ENCODE data around the gene TYMS.
"Not testable (repeated sequence)": the region's sequence is repeated elsewhere in the genome, so short reads cannot be mapped to it uniquely, and the experiment has no call there.

The TYMS gene

DNA sequence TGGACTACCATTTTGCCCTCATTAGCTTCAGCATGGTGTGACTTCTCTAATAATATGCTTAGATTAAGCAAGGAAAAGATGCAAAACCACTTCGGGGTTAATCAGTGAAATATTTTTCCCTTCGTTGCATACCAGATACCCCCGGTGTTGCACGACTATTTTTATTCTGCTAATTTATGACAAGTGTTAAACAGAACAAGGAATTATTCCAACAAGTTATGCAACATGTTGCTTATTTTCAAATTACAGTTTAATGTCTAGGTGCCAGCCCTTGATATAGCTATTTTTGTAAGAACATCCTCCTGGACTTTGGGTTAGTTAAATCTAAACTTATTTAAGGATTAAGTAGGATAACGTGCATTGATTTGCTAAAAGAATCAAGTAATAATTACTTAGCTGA, 16.3 kb downstream of the TYMS start:
- H3K4me1 ChIP-seq (ENCODE audit: insufficient read depth, low read length): peaks cover 3% of the 10 kb centered on the region
- no peak overlapping the region for H2AFZ ChIP-seq (ENCODE audit: low read depth, low read length)
- H3K4me3 ChIP-seq (ENCODE audit: low read length): no peak overlapping the region
- peaks cover 54% of the 10 kb centered on the region for H3K36me3 ChIP-seq (ENCODE audit: insufficient read depth, low read length)
- H3K27me3 ChIP-seq (ENCODE audit: insufficient read depth, low read length): no peaks in the 10 kb centered on the region
- no peaks in the 10 kb centered on the region for H3K9me3 ChIP-seq (ENCODE audit: low read length)

DNA sequence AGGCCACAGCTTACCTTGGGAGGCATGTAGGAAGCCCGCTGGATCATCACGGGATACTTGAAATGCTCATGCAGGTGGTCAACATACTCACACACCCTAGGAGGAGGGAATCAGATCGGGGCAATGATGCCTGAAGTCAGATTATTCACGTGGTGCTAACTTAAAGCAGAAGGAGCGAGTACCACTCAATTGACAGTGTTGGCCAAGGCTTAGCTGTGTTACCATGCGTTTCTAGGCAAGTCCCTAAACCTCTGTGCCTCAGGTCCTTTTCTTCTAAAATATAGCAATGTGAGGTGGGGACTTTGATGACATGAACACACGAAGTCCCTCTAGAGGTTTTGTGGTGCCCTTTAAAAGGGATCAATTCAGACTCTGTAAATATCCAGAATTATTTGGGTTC, 17.9 kb downstream of the TYMS start:
- Histone ChIP-seq H3K9me3 (ENCODE audit: low read length) (no peaks in the 10 kb centered on the region), H3K4me3 (ENCODE audit: low read length) (no peak overlapping the region), H2AFZ (ENCODE audit: low read depth, low read length) (no peak overlapping the region), H3K27me3 (ENCODE audit: insufficient read depth, low read length) (no peaks in the 10 kb centered on the region), H3K4me1 (ENCODE audit: insufficient read depth, low read length) (peaks cover 3% of the 10 kb centered on the region), H3K36me3 (ENCODE audit: insufficient read depth, low read length) (peaks cover 41% of the 10 kb centered on the region)

DNA sequence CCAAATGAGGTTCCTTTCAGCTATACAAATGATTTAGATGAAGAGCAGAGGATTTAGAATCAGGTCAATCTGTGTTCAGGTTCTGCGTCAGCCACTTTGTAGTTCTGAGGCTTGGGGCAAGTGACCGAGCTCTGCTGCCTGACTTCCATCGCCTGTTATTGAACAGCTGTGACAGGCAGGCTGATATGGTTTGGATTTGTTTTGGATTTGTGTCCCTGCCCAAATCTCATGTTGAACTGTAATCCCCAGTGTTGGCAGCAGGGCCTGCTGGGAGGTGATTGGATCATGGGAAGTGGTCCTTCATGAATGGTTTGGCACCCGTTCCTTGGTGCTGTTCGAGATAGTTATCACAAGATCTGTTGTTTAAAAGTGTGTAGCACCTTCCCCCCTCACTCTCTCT, 18.6 kb downstream of the TYMS start:
- Histone ChIP-seq H3K4me1 (ENCODE audit: insufficient read depth, low read length) (peaks cover 3% of the 10 kb centered on the region), H3K36me3 (ENCODE audit: insufficient read depth, low read length) (peaks cover 33% of the 10 kb centered on the region), H2AFZ (ENCODE audit: low read depth, low read length) (no peak overlapping the region), H3K4me3 (ENCODE audit: low read length) (no peak overlapping the region), H3K9me3 (ENCODE audit: low read length) (no peaks in the 10 kb centered on the region), H3K27me3 (ENCODE audit: insufficient read depth, low read length) (no peaks in the 10 kb centered on the region)

DNA sequence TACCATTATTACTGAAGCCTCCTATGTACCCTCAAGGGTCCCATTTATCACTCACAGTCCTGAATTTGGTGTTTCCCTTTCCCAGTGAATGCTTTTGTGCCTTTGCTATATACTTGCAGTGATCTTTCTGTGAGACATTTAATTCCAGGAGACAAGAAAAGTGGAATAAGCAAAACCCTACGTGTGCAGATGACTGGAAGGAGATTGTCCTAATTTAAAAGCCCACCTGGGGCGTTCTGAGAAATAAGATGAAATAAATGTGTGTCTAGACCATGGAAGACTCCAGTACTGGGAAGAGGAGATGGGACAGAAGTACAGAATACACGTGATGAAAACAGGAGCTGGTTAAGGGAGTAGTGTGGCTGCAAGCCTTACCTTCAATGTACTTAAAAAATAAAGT, 19.3 kb downstream of the TYMS start:
- no peak overlapping the region for H3K4me3 ChIP-seq (ENCODE audit: low read length)
- H3K36me3 ChIP-seq (ENCODE audit: insufficient read depth, low read length): peaks cover 29% of the 10 kb centered on the region
- no peaks in the 10 kb centered on the region for H3K9me3 ChIP-seq (ENCODE audit: low read length)

DNA sequence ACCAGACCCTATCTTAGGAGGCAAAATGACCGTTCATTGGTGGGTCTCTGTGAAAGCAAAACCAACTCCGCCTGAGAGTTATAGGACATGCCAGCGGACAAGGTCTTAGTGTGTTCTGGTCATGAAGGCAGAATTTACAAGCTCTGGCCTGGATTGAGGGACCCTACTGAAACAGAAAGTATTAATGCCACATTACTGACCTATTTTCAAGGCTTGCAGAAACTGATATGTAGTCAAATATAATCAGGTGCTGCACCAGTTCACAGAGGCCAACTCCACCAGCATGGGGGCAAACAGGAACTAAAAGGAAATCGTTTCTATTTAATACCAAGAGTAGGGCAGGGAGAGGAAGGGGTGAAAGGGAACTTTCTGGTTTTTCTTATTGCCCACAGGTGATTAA, 19.7 kb downstream of the TYMS start:
- Histone ChIP-seq H3K27me3 (ENCODE audit: insufficient read depth, low read length) (no peaks in the 10 kb centered on the region), H3K9me3 (ENCODE audit: low read length) (no peaks in the 10 kb centered on the region), H2AFZ (ENCODE audit: low read depth, low read length) (no peak overlapping the region), H3K4me1 (ENCODE audit: insufficient read depth, low read length) (peaks cover 3% of the 10 kb centered on the region), H3K36me3 (ENCODE audit: insufficient read depth, low read length) (peaks cover 26% of the 10 kb centered on the region), H3K4me3 (ENCODE audit: low read length) (no peak overlapping the region)

More for the DNA sequence above, 19.3 kb downstream of the TYMS start:
- Histone ChIP-seq H3K4me1 (ENCODE audit: insufficient read depth, low read length) (peaks cover 3% of the 10 kb centered on the region), H3K27me3 (ENCODE audit: insufficient read depth, low read length) (no peaks in the 10 kb centered on the region), H2AFZ (ENCODE audit: low read depth, low read length) (no peak overlapping the region)

DNA sequence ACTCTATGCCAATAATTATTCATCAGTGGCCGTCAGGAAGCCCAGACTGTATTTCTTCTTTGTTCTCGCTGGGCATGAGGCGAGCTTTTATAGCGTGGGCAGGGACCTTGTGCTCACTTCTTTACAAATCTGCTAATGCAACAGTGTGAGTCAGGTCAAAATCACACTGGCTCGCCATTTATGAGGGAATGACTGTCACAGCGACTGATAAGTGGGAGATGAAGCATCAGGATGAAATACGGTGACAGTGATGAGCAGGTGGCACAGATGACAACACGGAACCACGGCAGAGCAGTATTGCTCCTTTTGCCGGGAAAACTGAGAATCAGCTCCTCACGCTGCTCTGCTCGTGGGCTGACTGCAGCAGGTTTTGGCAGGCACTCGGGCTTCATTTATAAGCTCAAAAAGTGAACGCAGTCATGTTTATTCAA, 20.5 kb downstream of the TYMS start:
- Histone ChIP-seq H3K36me3 (ENCODE audit: insufficient read depth, low read length) (peaks cover 19% of the 10 kb centered on the region), H3K9me3 (ENCODE audit: low read length) (no peaks in the 10 kb centered on the region), H3K4me1 (ENCODE audit: insufficient read depth, low read length) (peaks cover 3% of the 10 kb centered on the region), H3K27me3 (ENCODE audit: insufficient read depth, low read length) (no peaks in the 10 kb centered on the region), H3K4me3 (ENCODE audit: low read length) (no peak overlapping the region), H2AFZ (ENCODE audit: low read depth, low read length) (no peak overlapping the region)

DNA sequence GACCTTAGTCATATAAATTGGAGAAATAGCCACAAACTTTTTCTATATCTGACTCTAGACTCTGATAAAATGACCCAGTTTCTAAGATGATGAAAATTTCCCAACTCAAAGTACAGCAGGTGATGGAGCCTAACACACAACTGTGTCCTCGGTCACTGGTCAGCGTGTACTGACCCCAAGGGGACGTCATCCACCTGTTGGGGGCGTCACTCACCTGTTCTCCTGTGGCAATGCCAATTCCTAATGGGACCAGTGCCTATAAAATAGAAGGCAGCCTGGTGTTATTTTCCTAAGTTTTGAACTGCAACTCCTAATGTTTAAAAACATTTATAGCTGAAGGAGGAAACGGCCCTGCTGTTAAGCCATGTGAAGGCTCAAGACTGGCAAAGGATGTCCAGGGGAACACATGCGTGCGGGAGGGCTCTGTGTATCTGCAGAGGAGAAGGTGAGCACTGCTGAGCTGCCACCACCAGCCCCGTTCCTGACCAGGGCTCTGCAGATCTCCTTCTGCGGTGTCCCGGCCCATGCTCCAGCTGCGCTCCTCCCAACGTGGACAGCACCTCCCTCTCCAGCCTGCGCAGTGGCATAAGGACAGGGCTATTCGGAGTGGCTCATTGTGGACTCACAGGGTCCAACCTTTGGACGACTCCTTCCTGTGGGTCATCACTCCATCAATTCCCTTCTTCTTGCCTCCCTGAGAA, 21.2 kb downstream of the TYMS start:
- H3K4me3 ChIP-seq (ENCODE audit: low read length): no peak overlapping the region
- peaks cover 14% of the 10 kb centered on the region for H3K36me3 ChIP-seq (ENCODE audit: insufficient read depth, low read length)
- H2AFZ ChIP-seq (ENCODE audit: low read depth, low read length): no peak overlapping the region
- peaks cover 3% of the 10 kb centered on the region for H3K4me1 ChIP-seq (ENCODE audit: insufficient read depth, low read length)
- no peaks in the 10 kb centered on the region for H3K27me3 ChIP-seq (ENCODE audit: insufficient read depth, low read length)
- no peaks in the 10 kb centered on the region for H3K9me3 ChIP-seq (ENCODE audit: low read length)

DNA sequence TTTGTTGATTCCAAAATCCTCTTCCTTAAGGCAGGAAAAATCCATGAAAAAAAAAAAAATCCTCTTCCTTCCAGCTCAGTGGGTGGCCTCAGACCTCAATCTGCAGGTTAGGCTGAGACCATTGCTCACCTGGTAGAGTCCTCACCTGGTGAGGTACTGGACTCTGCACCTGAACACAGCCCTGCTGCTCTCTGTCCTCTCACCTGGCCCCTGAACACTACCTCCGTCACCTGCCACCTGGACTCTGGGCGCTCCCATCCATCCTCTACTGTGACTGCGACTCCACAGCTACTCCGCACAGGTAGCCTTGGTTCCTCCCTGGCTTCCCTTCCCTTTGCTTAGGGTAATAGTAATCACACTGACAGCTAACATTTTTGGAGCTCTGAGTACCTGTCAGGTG, 22.1 kb downstream of the TYMS start:
- H2AFZ ChIP-seq (ENCODE audit: low read depth, low read length): no peak overlapping the region

DNA sequence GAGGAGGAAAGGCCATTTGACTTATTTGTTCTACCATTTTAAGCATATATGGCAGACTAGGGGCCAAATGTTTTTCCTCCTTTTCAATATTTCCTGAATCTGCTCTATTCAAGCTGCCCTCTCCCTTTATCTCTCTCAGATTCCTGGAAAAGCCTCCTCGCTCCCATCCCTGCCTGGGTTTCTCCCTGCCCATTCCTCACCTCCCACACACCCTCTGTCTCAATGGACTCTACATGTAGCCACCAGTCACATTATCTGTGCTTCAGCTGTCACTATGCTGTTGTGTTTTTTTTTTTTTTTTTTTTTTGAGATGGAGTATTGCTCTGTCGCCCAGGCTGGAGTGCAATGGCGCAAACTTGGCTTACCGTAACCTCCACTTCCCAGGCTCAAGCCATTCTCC, 22.9 kb downstream of the TYMS start:
- Histone ChIP-seq H3K9me3 (ENCODE audit: low read length) (no peaks in the 10 kb centered on the region), H3K4me3 (ENCODE audit: low read length) (no peak overlapping the region), H2AFZ (ENCODE audit: low read depth, low read length) (no peak overlapping the region), H3K36me3 (ENCODE audit: insufficient read depth, low read length) (no peaks in the 10 kb centered on the region), H3K4me1 (ENCODE audit: insufficient read depth, low read length) (peaks cover 3% of the 10 kb centered on the region), H3K27me3 (ENCODE audit: insufficient read depth, low read length) (no peaks in the 10 kb centered on the region)

More for the DNA sequence above, 22.1 kb downstream of the TYMS start:
- H3K4me1 ChIP-seq (ENCODE audit: insufficient read depth, low read length): peaks cover 3% of the 10 kb centered on the region
- H3K9me3 ChIP-seq (ENCODE audit: low read length): no peaks in the 10 kb centered on the region
- no peaks in the 10 kb centered on the region for H3K27me3 ChIP-seq (ENCODE audit: insufficient read depth, low read length)
- no peak overlapping the region for H3K4me3 ChIP-seq (ENCODE audit: low read length)
- peaks cover 6% of the 10 kb centered on the region for H3K36me3 ChIP-seq (ENCODE audit: insufficient read depth, low read length)

DNA sequence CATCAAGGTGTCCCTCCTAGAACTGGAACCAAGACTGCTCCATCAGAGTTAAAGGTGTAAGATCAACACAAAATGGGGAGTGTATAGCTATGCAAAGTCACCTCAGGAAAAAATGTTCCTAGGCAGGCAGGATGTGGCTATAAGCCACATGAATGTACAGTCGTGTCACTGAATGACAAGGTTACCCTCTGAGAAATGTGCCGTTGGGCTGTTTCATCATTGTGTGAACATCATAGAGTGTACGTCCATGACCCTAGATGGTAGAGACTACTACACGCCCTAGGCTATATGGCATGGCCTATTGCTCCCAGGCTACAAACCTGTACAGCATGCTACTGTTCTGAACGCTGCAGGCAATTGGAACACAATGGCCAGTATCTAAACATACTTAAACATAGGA, 24.5 kb downstream of the TYMS start:
- Histone ChIP-seq H3K4me1 (ENCODE audit: insufficient read depth, low read length) (peaks cover 15% of the 10 kb centered on the region), H3K36me3 (ENCODE audit: insufficient read depth, low read length) (no peaks in the 10 kb centered on the region), H3K4me3 (ENCODE audit: low read length) (no peak overlapping the region), H3K9me3 (ENCODE audit: low read length) (no peaks in the 10 kb centered on the region), H2AFZ (ENCODE audit: low read depth, low read length) (no peak overlapping the region), H3K27me3 (ENCODE audit: insufficient read depth, low read length) (no peaks in the 10 kb centered on the region)

DNA sequence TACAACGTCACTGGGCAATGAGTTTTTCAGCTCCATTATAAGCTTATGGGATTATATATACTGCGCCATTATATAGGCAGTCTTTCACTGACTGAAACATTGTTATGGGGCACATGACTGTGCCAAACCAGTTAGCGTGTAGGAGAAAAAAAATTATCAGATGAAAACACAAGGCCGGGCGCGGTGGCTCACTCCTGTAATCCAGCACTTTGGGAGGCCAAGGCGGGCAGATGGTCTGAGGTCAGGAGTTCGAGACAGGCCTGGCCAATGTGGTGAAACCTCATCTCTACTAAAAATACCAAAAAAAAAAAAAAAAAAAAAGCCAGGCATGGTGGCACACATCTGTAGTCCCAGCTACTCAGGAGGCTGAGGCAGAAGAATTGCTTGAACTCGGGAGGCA, 25.0 kb downstream of the TYMS start:
- not testable (repeated sequence) for H2AFZ ChIP-seq (ENCODE audit: low read depth, low read length); H3K9me3 ChIP-seq (ENCODE audit: low read length); H3K27me3 ChIP-seq (ENCODE audit: insufficient read depth, low read length); H3K36me3 ChIP-seq (ENCODE audit: insufficient read depth, low read length); H3K4me3 ChIP-seq (ENCODE audit: low read length)
- H3K4me1 ChIP-seq (ENCODE audit: insufficient read depth, low read length): peaks cover 15% of the 10 kb centered on the region

DNA sequence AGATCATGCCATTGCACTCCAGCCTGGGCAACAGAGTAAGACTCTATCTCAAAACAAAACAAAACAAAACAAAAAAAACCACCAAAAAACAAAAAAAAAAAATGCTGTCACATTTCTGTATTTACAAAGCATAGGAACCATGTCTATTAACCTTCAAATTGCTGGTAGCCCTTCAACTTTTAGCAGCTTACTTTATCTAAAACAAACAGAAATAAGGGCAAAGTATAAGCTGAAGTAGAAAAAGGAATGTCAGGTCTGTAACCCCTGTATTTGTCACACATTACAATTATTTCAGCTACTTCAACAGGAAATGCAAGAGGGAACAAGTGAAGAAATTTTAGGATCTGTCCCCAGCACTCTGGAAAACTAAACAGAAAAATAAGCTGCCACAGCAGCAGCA, 25.4 kb downstream of the TYMS start:
- Histone ChIP-seq H3K4me3 (ENCODE audit: low read length) (no peak overlapping the region), H3K36me3 (ENCODE audit: insufficient read depth, low read length) (no peaks in the 10 kb centered on the region), H3K4me1 (ENCODE audit: insufficient read depth, low read length) (peaks cover 15% of the 10 kb centered on the region), H3K27me3 (ENCODE audit: insufficient read depth, low read length) (no peaks in the 10 kb centered on the region), H3K9me3 (ENCODE audit: low read length) (no peaks in the 10 kb centered on the region), H2AFZ (ENCODE audit: low read depth, low read length) (no peak overlapping the region)

DNA sequence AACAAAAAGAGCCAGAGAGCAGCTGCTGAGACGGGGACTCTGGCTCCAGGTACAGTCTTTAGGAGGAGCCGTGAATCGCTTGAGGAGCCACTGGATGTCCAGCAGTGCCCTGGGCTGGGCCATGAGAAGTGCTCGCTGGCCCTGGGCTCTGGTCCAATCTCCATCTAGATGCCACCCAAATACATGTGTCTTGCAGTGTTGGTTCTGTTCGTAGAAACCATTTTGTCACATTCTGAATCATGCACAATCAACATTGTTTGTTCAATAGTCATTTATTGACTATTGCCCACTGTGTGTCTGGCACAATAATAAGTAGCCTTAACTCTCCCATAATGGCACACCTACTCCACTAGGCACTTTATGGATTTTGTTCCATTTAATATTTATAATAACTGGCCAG, 26.1 kb downstream of the TYMS start:
- H3K9me3 ChIP-seq (ENCODE audit: low read length): no peaks in the 10 kb centered on the region
- peaks cover 12% of the 10 kb centered on the region for H3K4me1 ChIP-seq (ENCODE audit: insufficient read depth, low read length)
- no peak overlapping the region for H2AFZ ChIP-seq (ENCODE audit: low read depth, low read length)
- no peaks in the 10 kb centered on the region for H3K27me3 ChIP-seq (ENCODE audit: insufficient read depth, low read length)
- H3K36me3 ChIP-seq (ENCODE audit: insufficient read depth, low read length): no peaks in the 10 kb centered on the region
- no peak overlapping the region for H3K4me3 ChIP-seq (ENCODE audit: low read length)

DNA sequence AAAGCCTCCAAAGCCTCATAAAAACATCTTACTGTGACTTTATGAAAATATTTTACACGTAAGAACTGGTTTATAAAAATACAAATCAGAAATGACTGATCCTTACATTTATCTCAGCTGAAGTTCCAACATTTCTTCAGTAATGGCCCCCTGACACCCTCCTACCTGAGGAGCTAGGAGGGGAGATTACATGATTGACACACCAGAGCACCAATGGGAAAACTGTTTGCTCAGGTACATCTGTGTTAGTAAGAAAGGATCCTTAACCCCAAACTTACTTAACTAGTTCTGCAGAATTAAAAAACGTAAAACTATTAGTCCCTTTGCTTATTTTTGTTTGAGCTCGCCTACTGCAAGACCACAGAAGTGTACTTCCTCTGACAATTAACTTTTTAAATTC, 28.0 kb downstream of the TYMS start:
- H3K4me3 ChIP-seq (ENCODE audit: low read length): no peak overlapping the region
- no peaks in the 10 kb centered on the region for H3K9me3 ChIP-seq (ENCODE audit: low read length)
- peaks cover 12% of the 10 kb centered on the region for H3K4me1 ChIP-seq (ENCODE audit: insufficient read depth, low read length)
- H2AFZ ChIP-seq (ENCODE audit: low read depth, low read length): no peak overlapping the region
- no peaks in the 10 kb centered on the region for H3K27me3 ChIP-seq (ENCODE audit: insufficient read depth, low read length)
- no peaks in the 10 kb centered on the region for H3K36me3 ChIP-seq (ENCODE audit: insufficient read depth, low read length)

All from neuron (in vitro differentiated cells).